Activated CD8-positive, alpha-beta memory T cell treated with anti-CD3 and anti-CD28 coated beads for 24 hours (primary cell): ENCODE results near the gene COPS7A.

ENCODE experiments used
- DNase-seq: peaks from one replicate; pipeline ENCODE4 v3.0.0-alpha.2; 2020

COPS7A gene

DNA sequence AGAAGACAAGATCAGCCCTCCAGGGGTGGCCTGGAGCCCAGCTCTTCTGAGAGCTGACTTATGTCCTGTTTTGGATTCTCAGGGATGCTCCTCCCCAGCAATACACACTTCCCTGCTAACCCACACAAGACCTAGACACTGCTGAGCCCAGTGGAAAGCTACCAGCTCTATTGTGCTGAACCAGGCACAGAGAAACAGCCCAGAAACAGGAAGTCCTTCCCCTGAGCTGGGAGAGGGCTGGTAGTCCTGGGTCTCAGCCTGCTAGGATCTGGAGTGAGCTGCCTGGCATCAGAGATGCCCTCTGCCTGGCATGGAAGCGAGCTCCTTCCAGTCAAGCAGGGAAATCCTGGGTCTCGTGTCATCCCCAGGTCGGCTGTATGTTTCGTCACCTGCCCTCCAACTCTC lies 47.2 kb downstream of the COPS7A start:
- DNase-seq = no peak

DNA sequence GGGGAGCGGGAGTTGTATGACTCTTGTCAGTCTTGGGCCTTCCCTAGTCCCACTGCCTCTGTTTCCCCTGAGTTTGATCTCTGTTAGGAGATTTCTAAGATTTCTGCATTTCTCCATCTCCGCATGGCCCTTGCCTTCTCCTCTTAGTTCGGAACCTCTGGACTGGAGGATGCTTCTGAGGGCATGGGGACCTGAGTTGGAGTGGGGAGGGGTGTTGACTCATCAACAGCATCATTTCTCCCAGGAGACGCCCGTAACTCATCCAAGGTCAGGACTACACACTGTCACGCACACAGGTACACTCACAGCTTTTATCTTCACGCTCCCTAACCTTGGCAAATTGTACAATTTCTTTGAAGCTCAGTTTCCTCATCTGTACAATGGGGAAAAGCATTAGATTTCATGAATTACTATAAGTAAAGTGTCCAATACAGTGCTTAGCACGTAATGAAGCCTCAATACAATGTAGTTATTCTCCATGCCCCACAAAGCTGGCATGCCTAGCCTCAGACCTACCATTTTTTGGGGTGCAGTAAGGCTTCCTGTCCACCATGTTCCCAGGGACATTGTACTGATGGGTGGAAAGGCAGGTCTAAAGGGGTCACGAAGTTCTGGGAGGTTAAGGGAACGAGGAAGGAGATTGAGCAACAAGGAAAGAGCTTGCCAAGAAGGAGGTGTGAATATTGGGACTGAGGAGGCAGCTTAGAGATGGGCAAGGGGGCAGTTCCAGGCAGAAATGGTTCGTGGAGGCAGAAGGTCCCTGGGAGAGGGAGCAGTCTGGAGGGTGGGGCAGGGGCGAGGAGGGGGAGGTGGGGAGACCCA lies 47.9 kb downstream of the COPS7A start:
- DNase-seq = no peak

DNA sequence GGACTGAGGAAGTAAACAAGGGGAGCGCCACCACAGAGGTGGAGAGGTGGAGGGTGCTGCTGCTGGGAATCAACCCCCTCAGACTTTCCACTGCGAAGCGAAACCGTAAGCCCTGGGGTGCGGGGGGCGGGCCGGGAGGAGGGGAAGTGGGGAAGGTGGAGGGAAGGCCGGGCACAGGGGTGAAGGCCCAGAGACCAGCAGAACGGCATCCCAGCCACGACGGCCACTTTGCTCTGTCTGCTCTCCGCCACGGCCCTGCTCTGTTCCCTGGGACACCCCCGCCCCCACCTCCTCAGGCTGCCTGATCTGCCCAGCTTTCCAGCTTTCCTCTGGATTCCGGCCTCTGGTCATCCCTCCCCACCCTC lies 48.5 kb downstream of the COPS7A start, which contains the start of gene LAG3:
Gene LAG3 (plus strand): TSS at position 190 of the 365 bp plus-strand sequence. CDS start 333 bp downstream, outside the sequence.
- DNase-seq = peak; percentile 84

DNA sequence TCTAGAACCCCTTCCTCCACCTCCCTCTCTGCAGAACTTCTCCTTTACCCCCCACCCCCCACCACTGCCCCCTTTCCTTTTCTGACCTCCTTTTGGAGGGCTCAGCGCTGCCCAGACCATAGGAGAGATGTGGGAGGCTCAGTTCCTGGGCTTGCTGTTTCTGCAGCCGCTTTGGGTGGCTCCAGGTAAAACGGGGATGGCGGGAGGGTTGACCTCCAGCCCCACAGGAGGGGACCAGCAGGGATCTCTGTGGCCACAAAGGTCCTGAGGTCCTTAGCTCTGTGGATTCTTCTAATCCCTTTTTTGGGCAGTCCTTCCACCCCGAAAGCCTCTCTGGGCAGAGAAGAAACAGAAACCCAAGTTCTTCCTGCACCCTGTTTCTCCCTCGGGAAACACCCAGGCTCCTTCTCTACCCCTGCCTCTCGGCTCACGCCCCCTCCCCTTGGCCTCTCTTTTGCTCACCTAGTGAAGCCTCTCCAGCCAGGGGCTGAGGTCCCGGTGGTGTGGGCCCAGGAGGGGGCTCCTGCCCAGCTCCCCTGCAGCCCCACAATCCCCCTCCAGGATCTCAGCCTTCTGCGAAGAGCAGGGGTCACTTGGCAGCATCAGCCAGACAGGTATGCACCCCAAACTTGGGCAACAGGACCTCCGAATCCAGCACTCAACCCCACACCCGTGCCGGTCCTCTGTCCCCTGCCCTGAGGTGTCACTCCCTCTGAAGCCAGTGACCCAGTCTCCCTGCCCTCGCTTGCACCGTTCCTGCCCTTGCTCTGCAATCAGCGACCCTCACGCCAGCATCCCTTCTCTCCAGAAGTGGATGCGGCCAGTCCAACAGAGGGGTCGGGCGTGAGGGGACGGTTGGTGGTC lies 49.1 kb downstream of the COPS7A start:
- DNase-seq = no peak

DNA sequence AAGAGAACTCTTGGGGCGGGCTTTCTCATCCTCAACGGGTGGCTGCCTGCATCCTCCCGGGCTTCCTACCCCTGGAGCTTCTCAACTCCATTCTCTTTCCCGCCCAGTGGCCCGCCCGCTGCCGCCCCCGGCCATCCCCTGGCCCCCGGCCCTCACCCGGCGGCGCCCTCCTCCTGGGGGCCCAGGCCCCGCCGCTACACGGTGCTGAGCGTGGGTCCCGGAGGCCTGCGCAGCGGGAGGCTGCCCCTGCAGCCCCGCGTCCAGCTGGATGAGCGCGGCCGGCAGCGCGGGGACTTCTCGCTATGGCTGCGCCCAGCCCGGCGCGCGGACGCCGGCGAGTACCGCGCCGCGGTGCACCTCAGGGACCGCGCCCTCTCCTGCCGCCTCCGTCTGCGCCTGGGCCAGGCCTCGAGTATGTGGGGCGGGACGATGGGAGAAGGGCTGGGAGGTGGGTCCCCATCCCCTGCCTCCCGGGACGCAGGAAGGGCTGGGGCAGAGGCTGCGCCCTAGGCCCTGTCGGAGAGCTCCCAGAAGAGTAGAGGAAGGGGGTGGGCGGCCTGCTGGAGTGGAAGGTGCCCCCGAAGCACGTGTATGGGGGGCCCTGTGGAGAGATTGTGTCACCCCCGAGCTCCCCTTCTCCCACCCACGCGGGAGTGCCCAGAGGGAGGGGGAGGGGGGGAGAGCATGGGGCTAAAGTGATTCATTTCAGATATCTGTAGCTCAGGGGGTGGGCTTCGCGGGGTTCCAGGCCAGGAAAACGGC lies 49.9 kb downstream of the COPS7A start:
- DNase-seq = peak; percentile 89

- DNase-seq = peak; percentile 76
These were observed 50.7 kb downstream of the COPS7A start for GRCh38 chr12:6774499-6775062.

DNA sequence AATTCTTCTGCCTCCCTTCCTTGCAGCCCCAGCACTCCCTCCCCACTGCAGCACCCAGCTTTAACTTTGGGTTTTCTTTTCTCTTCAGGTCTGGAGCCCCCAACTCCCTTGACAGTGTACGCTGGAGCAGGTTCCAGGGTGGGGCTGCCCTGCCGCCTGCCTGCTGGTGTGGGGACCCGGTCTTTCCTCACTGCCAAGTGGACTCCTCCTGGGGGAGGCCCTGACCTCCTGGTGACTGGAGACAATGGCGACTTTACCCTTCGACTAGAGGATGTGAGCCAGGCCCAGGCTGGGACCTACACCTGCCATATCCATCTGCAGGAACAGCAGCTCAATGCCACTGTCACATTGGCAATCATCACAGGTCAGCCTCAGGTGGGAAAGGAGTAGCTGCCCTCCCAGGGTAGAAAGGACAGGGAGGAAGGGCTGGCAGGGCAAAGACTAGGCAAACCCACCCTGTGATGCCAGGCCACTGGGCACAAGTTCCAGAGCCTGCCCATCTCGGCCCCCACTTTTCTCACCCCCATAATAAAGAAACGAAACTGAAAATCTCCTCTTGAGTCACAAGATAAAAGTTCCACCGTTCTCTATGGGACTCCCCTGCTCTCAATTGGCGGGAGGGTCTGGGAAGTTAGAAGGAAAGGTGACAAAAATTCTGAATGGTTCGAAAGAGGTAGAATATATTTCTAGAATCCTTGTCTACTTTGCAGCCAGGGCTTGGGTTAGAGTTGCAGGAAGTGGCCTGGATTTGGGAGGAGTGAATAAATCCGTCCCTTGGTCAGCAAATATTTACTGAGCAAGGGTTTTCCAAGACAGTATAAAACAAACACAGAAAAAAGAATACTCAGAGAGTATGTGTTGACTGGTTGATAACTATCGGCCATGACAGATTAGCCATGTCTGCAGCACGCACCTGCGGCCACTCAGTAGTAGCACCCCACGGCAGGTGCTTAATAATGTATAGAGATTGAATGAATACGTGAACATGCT lies 51.6 kb downstream of the COPS7A start:
- DNase-seq = no peak

- DNase-seq = no peak
These were observed 53.5 kb downstream of the COPS7A start for GRCh38 chr12:6777386-6777785.

DNA sequence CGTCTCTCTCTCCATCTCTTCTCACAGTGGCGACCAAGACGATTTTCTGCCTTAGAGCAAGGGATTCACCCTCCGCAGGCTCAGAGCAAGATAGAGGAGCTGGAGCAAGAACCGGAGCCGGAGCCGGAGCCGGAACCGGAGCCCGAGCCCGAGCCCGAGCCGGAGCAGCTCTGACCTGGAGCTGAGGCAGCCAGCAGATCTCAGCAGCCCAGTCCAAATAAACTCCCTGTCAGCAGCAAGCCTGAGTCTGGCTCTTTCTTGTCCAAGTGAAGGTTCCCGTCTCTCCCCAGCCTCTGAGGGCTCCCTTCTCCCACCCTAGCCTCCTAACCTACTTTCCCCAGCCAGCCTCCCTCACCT lies 54.3 kb downstream of the COPS7A start:
- DNase-seq = no peak

GRCh38 chr12:6778574-6779550 lies 55.0 kb downstream of the COPS7A start:
- DNase-seq = peak; percentile 96

GRCh38 chr12:6779708-6780432 lies 56.0 kb downstream of the COPS7A start:
- DNase-seq = no peak

- no peak for DNase-seq
These were observed 56.7 kb downstream of the COPS7A start for GRCh38 chr12:6780573-6780972.
